Stimulated activated CD8-positive, alpha-beta memory T cell treated with anti-CD3 and anti-CD28 coated beads, Interleukin-2, amount 100 ng/mL, for 1 hour (primary cell): ENCODE data around the gene TGFBR3.
"Not testable (repeated sequence)": the region's sequence is repeated elsewhere in the genome, so short reads cannot be mapped to it uniquely, and the experiment has no call there.

Experiments used
- DNase-seq, 2 donors: peaks; one replicate each; pipeline ENCODE4 v3.0.0-alpha.2; 2020; ENCODE audit warnings: low read depth in 2 of 2

Gene TGFBR3

GRCh38 chr1:91883470-91883869, 2.5 kb downstream of the TGFBR3 start:
- no peak for DNase-seq

- no peak for DNase-seq
Observed at GRCh38 chr1:91881280-91881679, 4.7 kb downstream of the TGFBR3 start.

- no peak for DNase-seq
Observed at GRCh38 chr1:91879733-91880132, 6.2 kb downstream of the TGFBR3 start.

- no peak for DNase-seq
Observed at GRCh38 chr1:91877574-91878208, 8.3 kb downstream of the TGFBR3 start.

- no peak for DNase-seq
Observed at GRCh38 chr1:91876781-91877573, 9.0 kb downstream of the TGFBR3 start.

- DNase-seq: no peak
Observed at GRCh38 chr1:91876040-91876470, 9.9 kb downstream of the TGFBR3 start.

GRCh38 chr1:91874167-91874566, 11.8 kb downstream of the TGFBR3 start:
- no peak for DNase-seq

GRCh38 chr1:91872559-91873081, 13.3 kb downstream of the TGFBR3 start:
- DNase-seq: no peak

GRCh38 chr1:91872000-91872399, 14.0 kb downstream of the TGFBR3 start:
- no peak for DNase-seq

- no peak for DNase-seq
Observed at GRCh38 chr1:91870322-91870721, 15.6 kb downstream of the TGFBR3 start.

- DNase-seq: no peak
Observed at GRCh38 chr1:91866425-91866824, 19.5 kb downstream of the TGFBR3 start.

GRCh38 chr1:91864017-91864700, 21.8 kb downstream of the TGFBR3 start:
- no peak for DNase-seq

- DNase-seq: no peak
Observed at GRCh38 chr1:91863498-91863897, 22.5 kb downstream of the TGFBR3 start.

GRCh38 chr1:91862120-91862519, 23.8 kb downstream of the TGFBR3 start:
- DNase-seq: no peak

GRCh38 chr1:91857557-91858239, 28.3 kb downstream of the TGFBR3 start:
- DNase-seq: no peak

- DNase-seq: no peak
Observed at GRCh38 chr1:91856996-91857395, 29.0 kb downstream of the TGFBR3 start.

- no peak for DNase-seq
Observed at GRCh38 chr1:91854852-91855534, 31.0 kb downstream of the TGFBR3 start.

- no peak for DNase-seq
Observed at GRCh38 chr1:91853397-91853796, 32.6 kb downstream of the TGFBR3 start.

GRCh38 chr1:91852011-91852410, 33.9 kb downstream of the TGFBR3 start:
- DNase-seq: not testable (repeated sequence)

GRCh38 chr1:91851130-91852010, 34.6 kb downstream of the TGFBR3 start:
- DNase-seq: no peak
